K562 (cell line): ENCODE data around the gene MPIG6B. TPM values are rescaled to one million over a fixed set of nuclear protein-coding genes. Genes with fewer than 3 reads are reported as not detected.

Experiments used
- ATF7 ChIP-seq: fragments of 450-650 bp; IDR thresholded peaks from 2 replicates; pipeline ENCODE4 v1.7.1; 2014; ENCODE audit warnings: mild to moderate bottlenecking, moderate library complexity
- ELF2 ChIP-seq: fragments of 250-450 bp; sonication (Bioruptor Pico); IDR thresholded peaks from 2 replicates; pipeline ENCODE4 v1.5.0; 2021; ENCODE audit warnings: mild to moderate bottlenecking
- FOXK1 ChIP-seq: sonication (generic); formaldehyde crosslinking; IDR thresholded peaks from 2 replicates; pipeline ENCODE4 v1.8.0; 2022; ENCODE audit warnings: missing genetic modification reagents, mild to moderate bottlenecking, borderline replicate concordance
- GABPB2 ChIP-seq: fragments of 250-450 bp; sonication (Bioruptor Pico); conservative IDR thresholded peaks from 2 replicates; pipeline ENCODE4 v1.5.1; 2021; ENCODE audit warnings: mild to moderate bottlenecking
- HIVEP1 ChIP-seq: fragments of 250-450 bp; sonication (Bioruptor Pico); IDR thresholded peaks from 2 replicates; pipeline ENCODE4 v1.4.0; 2020; ENCODE audit warnings: mild to moderate bottlenecking
- HLTF ChIP-seq: fragments of 450-650 bp; IDR thresholded peaks from 2 replicates; pipeline ENCODE4 v1.6.1; 2016
- HMBOX1 ChIP-seq: sonication (generic); IDR thresholded peaks from 2 replicates; pipeline ENCODE4 v1.6.1; 2016
- HNRNPUL1 ChIP-seq: fragments of 200-400 bp; formaldehyde crosslinking; IDR thresholded peaks from 2 replicates; pipeline ENCODE4 v1.6.1; 2017; ENCODE audit warnings: low read length
- MAZ ChIP-seq, 2 experiments: fragments of 450-650 bp in 1 of 2; sonication (generic) in 1 of 2; formaldehyde crosslinking; IDR thresholded peaks in 1 of 2; conservative IDR thresholded peaks in 1 of 2; 2 replicates each; pipeline versions ENCODE4 v1.4.0 to v1.5.0; 2020; ENCODE audit warnings: mild to moderate bottlenecking in 1 of 2, missing genetic modification reagents in 1 of 2
- MXI1 ChIP-seq: IDR thresholded peaks from 2 replicates; pipeline ENCODE4 v1.6.1; 2011; ENCODE audit warnings: low read depth, mild to moderate bottlenecking, improper control_type of control experiment, low read length
- PCBP2 ChIP-seq: fragments of 200-400 bp; formaldehyde crosslinking; IDR thresholded peaks from 2 replicates; pipeline ENCODE4 v1.6.1; 2018; ENCODE audit warnings: low read length, low read depth, mild to moderate bottlenecking, moderate library complexity; ENCODE audit not compliant: poor library complexity, severe bottlenecking
- PHB ChIP-seq: fragments of 250-450 bp; sonication (Bioruptor Pico); IDR thresholded peaks from 2 replicates; pipeline ENCODE4 v1.5.0; 2021
- RNF2 ChIP-seq: sonication (generic); IDR thresholded peaks from 2 replicates; pipeline ENCODE4 v1.6.1; 2016
- SMARCA4 ChIP-seq: fragments of 450-650 bp; IDR thresholded peaks from 2 replicates; pipeline ENCODE4 v1.6.1; 2016
- SMC3 ChIP-seq: conservative IDR thresholded peaks from 2 replicates; pipeline ENCODE4 v1.6.1; 2011; ENCODE audit warnings: low read depth, low read length, improper control_type of control experiment; ENCODE audit not compliant: insufficient read depth
- TFAM ChIP-seq: fragments of 250-450 bp; sonication (Bioruptor Pico); conservative IDR thresholded peaks from 2 replicates; pipeline ENCODE4 v1.5.0; 2021; ENCODE audit warnings: mild to moderate bottlenecking, moderate library complexity
- TOE1 ChIP-seq, 2 experiments: fragments of 450-650 bp in 1 of 2; sonication (generic) in 1 of 2; formaldehyde crosslinking in 1 of 2; IDR thresholded peaks; 2 replicates each; pipeline versions ENCODE4 v1.7.1 to v1.8.0; 2016 to 2022; ENCODE audit warnings: borderline replicate concordance in 2 of 2, mild to moderate bottlenecking in 2 of 2, antibody characterized with exemption in 1 of 2, inconsistent platforms in 1 of 2, low read depth in 1 of 2, missing genetic modification reagents in 1 of 2, moderate library complexity in 1 of 2
- ZC3H8 ChIP-seq: fragments of 450-650 bp; IDR thresholded peaks from 2 replicates; pipeline ENCODE4 v1.6.1; 2017
- ZFP30 ChIP-seq: fragments of 250-450 bp; sonication (Bioruptor Pico); IDR thresholded peaks from 2 replicates; pipeline ENCODE4 v1.8.0; 2022; ENCODE audit warnings: moderate library complexity, mild to moderate bottlenecking, inconsistent platforms, borderline replicate concordance
- ZNF280A ChIP-seq: fragments of 450-650 bp; IDR thresholded peaks from 2 replicates; pipeline ENCODE4 v1.6.1; 2018; ENCODE audit warnings: mild to moderate bottlenecking, low read depth; ENCODE audit not compliant: partially characterized antibody
- ZNF785 ChIP-seq: fragments of 250-450 bp; sonication (Bioruptor Pico); IDR thresholded peaks from 2 replicates; pipeline ENCODE4 v1.4.0; 2020; ENCODE audit warnings: mild to moderate bottlenecking
- polyA plus RNA-seq, 8 experiments: library from polyadenylated mRNA; depleted of rRNA in 4 of 8; stranded (reverse) in 5 of 8; unstranded in 3 of 8; fragments of >200 nt; fragmentation: Nextera tagmentation in 2 of 8; fragmentation: Illumina TruSeq in 1 of 8; extraction: Ambion mirVana in 2 of 8; extraction: Trizol in 1 of 8; gene quantifications; 2 replicates each; pipeline versions ENCODE4 v1.2.1 to v1.2.3, GENCODE V29; 2011 to 2014; ENCODE audit warnings: inconsistent platforms in 1 of 8, missing spikeins in 1 of 8
- total RNA-seq, 7 experiments: library from RNA; depleted of rRNA in 6 of 7; stranded (reverse); fragments of >200 nt in 6 of 7; fragmentation: Illumina TruSeq in 2 of 7; extraction: Trizol in 2 of 7; gene quantifications; 2 replicates each; pipeline versions ENCODE4 v1.2.1 to v1.2.3, GENCODE V29; 2011 to 2021; ENCODE audit warnings: low replicate concordance in 1 of 7
- TF ChIP-seq, protein P1 (sequence below): sonication (generic); formaldehyde crosslinking; IDR thresholded peaks from 2 replicates; pipeline ENCODE4 v1.9.0; 2022; ENCODE audit warnings: mild to moderate bottlenecking, missing genetic modification reagents
- TF ChIP-seq, protein P2 (sequence below): fragments of 450-650 bp; IDR thresholded peaks from 2 replicates; pipeline ENCODE4 v1.6.1; 2016; ENCODE audit warnings: low read depth, mild to moderate bottlenecking, moderate library complexity
- TF ChIP-seq, protein P3 (sequence below): fragments of 250-450 bp; sonication (Bioruptor Pico); IDR thresholded peaks from 2 replicates; pipeline ENCODE4 v1.5.0; 2021

MPIG6B gene
- total and polyA plus RNA-seq, 9 of the 15 experiments (the other 6 are each of a cell fraction or from before 2014, with no cell fraction given): 0.11 to 1.2 (median 0.28) TPM; not detected in 1

GRCh38 chr6:31769684-31770371 lies 46.7 kb downstream of the MPIG6B start (continued):
- TF ChIP-seq MAZ (CRISPR knock-in tag; conservative IDR thresholded peaks at IDR 0.05 in 1 of 2, IDR thresholded peaks at IDR 0.05 in 1 of 2): peak; percentile 98 to 99
- TF ChIP-seq ATF7: peak; percentile 67
- peak; percentile 90 for TF ChIP-seq FOXK1 (CRISPR knock-in tag)
- TF ChIP-seq ZFP30: no peak
- TF ChIP-seq RNF2: no peak
- 0 out of 2 replicates have a peak, but pooled peaks have one; percentile 35 for TF ChIP-seq ELF2 (CRISPR knock-in tag)
- peak; percentile 57 for TF ChIP-seq ZNF280A
- peak; percentile 99 for TF ChIP-seq SMC3
- TF ChIP-seq PHB (CRISPR knock-in tag): 0 out of 2 replicates have a peak, but pooled peaks have one; percentile 19
- no peak for TF ChIP-seq HIVEP1 (CRISPR knock-in tag)
- TF ChIP-seq MXI1: 0 out of 2 replicates have a peak, but pooled peaks have one; percentile 9
- TF ChIP-seq PCBP2: no peak
- TF ChIP-seq ZNF785 (CRISPR knock-in tag): no peak
- no peak for TF ChIP-seq TFAM (CRISPR knock-in tag)
- TF ChIP-seq, protein P1, sequence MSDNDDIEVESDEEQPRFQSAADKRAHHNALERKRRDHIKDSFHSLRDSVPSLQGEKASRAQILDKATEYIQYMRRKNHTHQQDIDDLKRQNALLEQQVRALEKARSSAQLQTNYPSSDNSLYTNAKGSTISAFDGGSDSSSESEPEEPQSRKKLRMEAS (CRISPR knock-in tag): peak; percentile 42; the same call in 1 of the 2 replicates
- TF ChIP-seq GABPB2 (CRISPR knock-in tag): no peak
- TF ChIP-seq ZC3H8: peak; percentile 79; the same call in 1 of the 2 replicates
- TF ChIP-seq, protein P2, sequence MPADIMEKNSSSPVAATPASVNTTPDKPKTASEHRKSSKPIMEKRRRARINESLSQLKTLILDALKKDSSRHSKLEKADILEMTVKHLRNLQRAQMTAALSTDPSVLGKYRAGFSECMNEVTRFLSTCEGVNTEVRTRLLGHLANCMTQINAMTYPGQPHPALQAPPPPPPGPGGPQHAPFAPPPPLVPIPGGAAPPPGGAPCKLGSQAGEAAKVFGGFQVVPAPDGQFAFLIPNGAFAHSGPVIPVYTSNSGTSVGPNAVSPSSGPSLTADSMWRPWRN: 0 out of 2 replicates have a peak, but pooled peaks have one; percentile 9
- TF ChIP-seq HNRNPUL1: no peak
- peak; percentile 48; the same call in 1 of the 2 replicates for TF ChIP-seq HMBOX1
- peak; percentile 59; the same call in 1 of the 2 replicates for TF ChIP-seq SMARCA4
- TF ChIP-seq, protein P3, sequence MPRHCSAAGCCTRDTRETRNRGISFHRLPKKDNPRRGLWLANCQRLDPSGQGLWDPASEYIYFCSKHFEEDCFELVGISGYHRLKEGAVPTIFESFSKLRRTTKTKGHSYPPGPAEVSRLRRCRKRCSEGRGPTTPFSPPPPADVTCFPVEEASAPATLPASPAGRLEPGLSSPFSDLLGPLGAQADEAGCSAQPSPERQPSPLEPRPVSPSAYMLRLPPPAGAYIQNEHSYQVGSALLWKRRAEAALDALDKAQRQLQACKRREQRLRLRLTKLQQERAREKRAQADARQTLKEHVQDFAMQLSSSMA (CRISPR knock-in tag): no peak
- TF ChIP-seq HLTF: peak; percentile 90
- peak; percentile 81 for TF ChIP-seq TOE1 (IDR thresholded peaks at IDR 0.05; ENCODE audit: borderline replicate concordance)
- 0 out of 2 replicates have a peak, but pooled peaks have one; percentile 53 for TF ChIP-seq TOE1 (CRISPR knock-in tag; IDR thresholded peaks at IDR 0.05; ENCODE audit: borderline replicate concordance, low read depth)
